PC-9 (cell line): ENCODE data around the gene MAP3K2.

Source experiments
- CTCF ChIP-seq: fragments of 200-600 bp; sonication (generic); conservative IDR thresholded peaks from 2 replicates; pipeline ENCODE4 v1.6.1; 2017; ENCODE audit warnings: mixed run types, antibody characterized with exemption, mild to moderate bottlenecking, moderate library complexity
- EZH2 ChIP-seq: fragments of 200-600 bp; sonication (generic); IDR thresholded peaks from 2 replicates; pipeline ENCODE4 v1.8.0; 2017; ENCODE audit warnings: antibody characterized with exemption, low read depth

- no peak for TF ChIP-seq CTCF
- no peak for TF ChIP-seq EZH2
These were observed 3.2 kb downstream of the MAP3K2 start for GRCh38 chr2:127384529-127384928.
